OCI-LY7 (cell line): Measurements from ENCODE around the gene TMEM115.

Source experiments
- EZH2phosphoT487 ChIP-seq: fragments of 200-600 bp; sonication (generic); IDR thresholded peaks from 2 replicates; pipeline ENCODE4 v1.6.1; 2018; ENCODE audit warnings: low read depth, borderline replicate concordance, mild to moderate bottlenecking, mixed run types, antibody characterized with exemption, low read length, moderate library complexity, mixed read lengths
- TF ChIP-seq, protein P1 (sequence below): fragments of 200-600 bp; sonication (generic); conservative IDR thresholded peaks from 2 replicates; pipeline ENCODE4 v1.5.1; 2014; ENCODE audit warnings: mild to moderate bottlenecking, antibody characterized with exemption, low read length, moderate library complexity, mixed read lengths

DNA sequence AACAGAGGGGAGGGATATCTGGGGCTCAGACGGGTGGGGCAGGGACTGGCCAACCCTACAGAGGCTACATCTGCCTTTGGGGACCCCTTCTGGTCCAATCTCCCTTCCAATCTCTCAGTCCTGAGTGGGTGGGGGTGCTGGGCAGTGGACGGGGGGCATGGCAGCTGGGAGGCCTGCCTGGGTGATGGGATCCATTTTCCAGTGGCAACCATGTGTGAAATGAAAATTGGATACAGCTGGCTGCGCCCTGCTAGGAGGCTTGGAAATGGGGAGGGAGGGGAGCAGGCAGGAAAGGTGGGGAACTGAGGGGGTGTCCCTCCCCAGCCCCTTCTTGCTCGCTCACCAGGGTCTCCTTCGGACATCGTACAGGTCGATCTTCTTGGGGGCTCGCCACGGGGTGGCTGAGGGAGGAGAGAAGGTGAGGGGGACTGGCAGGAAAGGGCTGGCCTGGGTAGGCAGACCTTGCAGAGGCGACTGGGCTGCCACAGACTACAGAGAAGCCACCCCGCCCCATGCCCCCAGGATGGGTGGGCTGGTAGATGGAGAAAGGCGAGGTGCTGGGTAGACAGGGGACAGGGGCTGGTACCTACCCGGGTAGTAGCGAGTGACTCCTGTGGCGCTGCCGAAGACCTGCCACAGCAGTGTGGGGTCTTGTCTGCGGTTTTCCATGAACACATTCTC, 21.2 kb upstream of the TMEM115 start:
- TF ChIP-seq, protein P1, sequence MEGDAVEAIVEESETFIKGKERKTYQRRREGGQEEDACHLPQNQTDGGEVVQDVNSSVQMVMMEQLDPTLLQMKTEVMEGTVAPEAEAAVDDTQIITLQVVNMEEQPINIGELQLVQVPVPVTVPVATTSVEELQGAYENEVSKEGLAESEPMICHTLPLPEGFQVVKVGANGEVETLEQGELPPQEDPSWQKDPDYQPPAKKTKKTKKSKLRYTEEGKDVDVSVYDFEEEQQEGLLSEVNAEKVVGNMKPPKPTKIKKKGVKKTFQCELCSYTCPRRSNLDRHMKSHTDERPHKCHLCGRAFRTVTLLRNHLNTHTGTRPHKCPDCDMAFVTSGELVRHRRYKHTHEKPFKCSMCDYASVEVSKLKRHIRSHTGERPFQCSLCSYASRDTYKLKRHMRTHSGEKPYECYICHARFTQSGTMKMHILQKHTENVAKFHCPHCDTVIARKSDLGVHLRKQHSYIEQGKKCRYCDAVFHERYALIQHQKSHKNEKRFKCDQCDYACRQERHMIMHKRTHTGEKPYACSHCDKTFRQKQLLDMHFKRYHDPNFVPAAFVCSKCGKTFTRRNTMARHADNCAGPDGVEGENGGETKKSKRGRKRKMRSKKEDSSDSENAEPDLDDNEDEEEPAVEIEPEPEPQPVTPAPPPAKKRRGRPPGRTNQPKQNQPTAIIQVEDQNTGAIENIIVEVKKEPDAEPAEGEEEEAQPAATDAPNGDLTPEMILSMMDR: no peak
- no peak for TF ChIP-seq EZH2phosphoT487
